H9 (cell line): Measurements from ENCODE around the gene DHCR24. TPM values are rescaled to one million over a fixed set of nuclear protein-coding genes. Genes with fewer than 3 reads are reported as not detected.

Source experiments
- DNase-seq: peaks from one replicate; pipeline ENCODE4 v3.0.0-alpha.2; 2017
- H2AFZ ChIP-seq: one replicate; pipeline ENCODE4 v1.6.1; 2013; ENCODE audit warnings: mild to moderate bottlenecking, low read length, control low read depth, moderate library complexity
- H2AK5ac ChIP-seq: 2 replicates; pipeline ENCODE4 v1.6.1; 2013; ENCODE audit warnings: low read length, control low read depth, mixed read lengths; ENCODE audit not compliant: insufficient read length
- H2BK120ac ChIP-seq: one replicate; pipeline ENCODE4 v1.6.1; 2013; ENCODE audit warnings: low read depth, mild to moderate bottlenecking, low read length, control low read depth, inconsistent platforms; ENCODE audit not compliant: poor library complexity, severe bottlenecking
- H2BK12ac ChIP-seq: 2 replicates; pipeline ENCODE4 v1.6.1; 2013; ENCODE audit warnings: low read length, control low read depth, mixed read lengths, low read depth; ENCODE audit not compliant: insufficient read length
- H2BK15ac ChIP-seq: 2 replicates; pipeline ENCODE4 v1.6.1; 2013; ENCODE audit warnings: low read depth, low read length, control low read depth
- H2BK20ac ChIP-seq: one replicate; pipeline ENCODE4 v1.6.1; 2013; ENCODE audit warnings: low read depth, mild to moderate bottlenecking, low read length, control low read depth, inconsistent platforms; ENCODE audit not compliant: poor library complexity, severe bottlenecking
- H2BK5ac ChIP-seq: 2 replicates; pipeline ENCODE4 v1.6.1; 2013; ENCODE audit warnings: low read length, control low read depth, mixed read lengths; ENCODE audit not compliant: insufficient read length
- H3K14ac ChIP-seq: 2 replicates; pipeline ENCODE4 v1.6.1; 2013; ENCODE audit warnings: low read length, control low read depth; ENCODE audit not compliant: insufficient read depth
- H3K18ac ChIP-seq: 2 replicates; pipeline ENCODE4 v1.6.1; 2013; ENCODE audit warnings: low read depth, mild to moderate bottlenecking, mixed read lengths, low read length, control low read depth; ENCODE audit not compliant: insufficient read length
- H3K23ac ChIP-seq: 2 replicates; pipeline ENCODE4 v1.6.1; 2013; ENCODE audit warnings: low read length, control low read depth, mixed read lengths, low read depth; ENCODE audit not compliant: insufficient read length
- H3K23me2 ChIP-seq: 2 replicates; pipeline ENCODE4 v1.6.1; 2013; ENCODE audit warnings: low read depth, mild to moderate bottlenecking, mixed read lengths, low read length, control low read depth; ENCODE audit not compliant: insufficient read length, poor library complexity, severe bottlenecking
- H3K27ac ChIP-seq: 2 replicates; pipeline ENCODE4 v1.5.1; 2013; ENCODE audit warnings: low read length, control low read depth, mixed read lengths, low read depth; ENCODE audit not compliant: insufficient read length
- H3K27me3 ChIP-seq: 2 replicates; pipeline ENCODE4 v1.6.1; 2013; ENCODE audit warnings: low read length, control low read depth, inconsistent platforms; ENCODE audit not compliant: insufficient read depth
- H3K4ac ChIP-seq: 2 replicates; pipeline ENCODE4 v1.6.1; 2013; ENCODE audit warnings: low read depth, mild to moderate bottlenecking, control low read depth, inconsistent platforms, low read length, moderate library complexity
- H3K4me1 ChIP-seq: 2 replicates; pipeline ENCODE4 v1.6.1; 2013; ENCODE audit warnings: low read length, control low read depth, inconsistent platforms; ENCODE audit not compliant: insufficient read depth
- H3K4me2 ChIP-seq: 2 replicates; pipeline ENCODE4 v1.6.1; 2013; ENCODE audit warnings: low read length, control low read depth, mixed read lengths; ENCODE audit not compliant: insufficient read length, insufficient read depth
- H3K56ac ChIP-seq: 2 replicates; pipeline ENCODE4 v1.6.1; 2013; ENCODE audit warnings: low read depth, mild to moderate bottlenecking, mixed read lengths, low read length, control low read depth; ENCODE audit not compliant: insufficient read length
- H3K79me1 ChIP-seq: 2 replicates; pipeline ENCODE4 v1.6.1; 2013; ENCODE audit warnings: low read depth, mild to moderate bottlenecking, moderate library complexity, low read length, control low read depth, inconsistent platforms; ENCODE audit not compliant: insufficient read depth, poor library complexity, severe bottlenecking
- H3K79me2 ChIP-seq: 2 replicates; pipeline ENCODE4 v1.6.1; 2013; ENCODE audit warnings: low read length, control low read depth, inconsistent platforms; ENCODE audit not compliant: insufficient read depth
- H3K9ac ChIP-seq: 2 replicates; pipeline ENCODE4 v1.6.1; 2013; ENCODE audit warnings: low read length, control low read depth, mixed read lengths; ENCODE audit not compliant: insufficient read length; ENCODE audit errors: extremely low read depth
- H3K9me3 ChIP-seq: one replicate; pipeline ENCODE4 v1.6.1; 2013; ENCODE audit warnings: low read depth, low read length, inconsistent platforms; ENCODE audit not compliant: control insufficient read depth
- H3T11ph ChIP-seq: one replicate; pipeline ENCODE4 v1.6.1; 2013; ENCODE audit warnings: mild to moderate bottlenecking, low read length, control low read depth, inconsistent platforms
- H4K20me1 ChIP-seq: one replicate; pipeline ENCODE4 v1.6.1; 2013; ENCODE audit not compliant: control insufficient read depth, insufficient read length, insufficient read depth
- H4K5ac ChIP-seq: 2 replicates; pipeline ENCODE4 v1.6.1; 2013; ENCODE audit warnings: low read depth, mild to moderate bottlenecking, mixed read lengths, low read length, control low read depth; ENCODE audit not compliant: insufficient read length
- H4K8ac ChIP-seq: replicated peaks from 2 replicates; pipeline ENCODE4 v1.6.1; 2013; ENCODE audit warnings: low read length, control low read depth, mixed read lengths, low read depth; ENCODE audit not compliant: insufficient read length
- H4K91ac ChIP-seq: 2 replicates; pipeline ENCODE4 v1.6.1; 2013; ENCODE audit warnings: low read depth, mild to moderate bottlenecking, moderate library complexity, mixed read lengths, low read length, control low read depth; ENCODE audit not compliant: insufficient read length
- H3K27ac Mint-ChIP-seq, 3 experiments: 2 replicates in 2 of 3; 3 replicates in 1 of 3; pipeline ENCODE4 v1.8.0; 2020 to 2021; ENCODE audit warnings: mixed read lengths in 3 of 3, mild to moderate bottlenecking in 1 of 3, moderate library complexity in 1 of 3
- H3K27me3 Mint-ChIP-seq: 2 replicates; pipeline ENCODE4 v1.8.0; 2021; ENCODE audit warnings: low read depth, mild to moderate bottlenecking, moderate library complexity, mixed read lengths
- H3K36me3 Mint-ChIP-seq, 3 experiments: 2 replicates in 2 of 3; 3 replicates in 1 of 3; pipeline ENCODE4 v1.8.0; 2020 to 2021; ENCODE audit warnings: low read depth in 3 of 3, mixed read lengths in 3 of 3; ENCODE audit not compliant: insufficient read depth in 1 of 3
- H3K4me1 Mint-ChIP-seq, 2 experiments: 2 replicates each; pipeline ENCODE4 v1.8.0; 2020; ENCODE audit warnings: mixed read lengths in 2 of 2
- H3K4me3 Mint-ChIP-seq, 2 experiments: 2 replicates in 1 of 2; 3 replicates in 1 of 2; pipeline ENCODE4 v1.8.0; 2020 to 2021; ENCODE audit warnings: mild to moderate bottlenecking in 2 of 2, mixed read lengths in 2 of 2, moderate library complexity in 1 of 2
- H3K9me3 Mint-ChIP-seq, 2 experiments: 2 replicates in 1 of 2; 3 replicates in 1 of 2; pipeline ENCODE4 v1.8.0; 2020; ENCODE audit warnings: mild to moderate bottlenecking in 2 of 2, mixed read lengths in 2 of 2, moderate library complexity in 1 of 2
- CTCF ChIP-seq: fragments of 200-600 bp; sonication (generic); conservative IDR thresholded peaks from 3 replicates; pipeline ENCODE4 v1.8.0; 2021; ENCODE audit warnings: antibody characterized with exemption, mild to moderate bottlenecking
- WGBS: extraction: QIAGEN DNeasy Blood & Tissue Kit; methylation state at CpG from one replicate; pipeline ENCODE4 v1.1.7; 2013; ENCODE audit warnings: missing lambda C conversion rate, low lambda C conversion rate, mixed read lengths; ENCODE audit not compliant: insufficient read length; ENCODE audit errors: extremely low coverage; 5-methylcytosine and 5-hydroxymethylcytosine counted together
- total RNA-seq: library from RNA; stranded (reverse); gene quantifications from 2 replicates; pipeline ENCODE4 v1.2.1, GENCODE V29; 2021

The DHCR24 gene
- total RNA-seq, 1 experiment from 2014 or later, result 318 TPM

- Histone ChIP-seq H3T11ph (no peak overlapping the region), H2AK5ac (no peak overlapping the region), H4K5ac (no peak overlapping the region), H4K8ac (no peak overlapping the region), H4K20me1 (no peaks in the 10 kb centered on the region), H3K79me2 (peaks cover 27% of the 10 kb centered on the region), H3K18ac (no peak overlapping the region), H4K91ac (no peak overlapping the region), H3K27ac (no peak overlapping the region), H3K27me3 (no peaks in the 10 kb centered on the region), H3K79me1 (peaks cover 2% of the 10 kb centered on the region), H2AFZ (no peak overlapping the region), H3K23me2 (peaks cover 15% of the 10 kb centered on the region), H3K4me2 (no peak overlapping the region), H2BK5ac (no peak overlapping the region), H3K56ac (no peak overlapping the region), H3K14ac (no peak overlapping the region), H3K9me3 (no peaks in the 10 kb centered on the region), H2BK15ac (no peak overlapping the region), H2BK120ac (no peak overlapping the region), H3K9ac (no peak overlapping the region), H2BK12ac (no peak overlapping the region), H2BK20ac (no peak overlapping the region), H3K4me1 (peaks cover 11% of the 10 kb centered on the region), H3K23ac (no peak overlapping the region), H3K4ac (no peak overlapping the region)
- DNase-seq, result no peak
- Mint-ChIP-seq H3K4me1 (peaks cover 28 to 32% of the 10 kb centered on the region in 2 experiments), H3K27ac (no peak overlapping the region), H3K27me3 (no peaks in the 10 kb centered on the region), H3K9me3 (no peaks in the 10 kb centered on the region), H3K4me3 (no peak overlapping the region; a peak in 1 of 5 replicates), H3K36me3 (peaks cover 10 to 22% (median 20%) of the 10 kb centered on the region in 3 experiments)
- no peak for TF ChIP-seq CTCF
- WGBS, result no CpG with 5 or more reads among the region's 3 CpGs
These were observed 2.2 kb upstream of the DHCR24 start for GRCh38 chr1:54889132-54889725.
